DND-41 (cell line): ENCODE data around the gene MEGF8.

Experiments
- CTCF ChIP-seq: IDR thresholded peaks from 2 replicates; pipeline ENCODE4 v1.5.1; 2012; ENCODE audit warnings: borderline replicate concordance, low read length, moderate library complexity, mild to moderate bottlenecking; ENCODE audit not compliant: poor library complexity, severe bottlenecking; ENCODE audit errors: extremely low read depth
- EZH2 ChIP-seq: IDR thresholded peaks from 3 replicates; pipeline ENCODE4 v1.6.1; 2012; ENCODE audit warnings: borderline replicate concordance, low read depth, mild to moderate bottlenecking, moderate library complexity, low read length, inconsistent platforms; ENCODE audit not compliant: severe bottlenecking

DNA sequence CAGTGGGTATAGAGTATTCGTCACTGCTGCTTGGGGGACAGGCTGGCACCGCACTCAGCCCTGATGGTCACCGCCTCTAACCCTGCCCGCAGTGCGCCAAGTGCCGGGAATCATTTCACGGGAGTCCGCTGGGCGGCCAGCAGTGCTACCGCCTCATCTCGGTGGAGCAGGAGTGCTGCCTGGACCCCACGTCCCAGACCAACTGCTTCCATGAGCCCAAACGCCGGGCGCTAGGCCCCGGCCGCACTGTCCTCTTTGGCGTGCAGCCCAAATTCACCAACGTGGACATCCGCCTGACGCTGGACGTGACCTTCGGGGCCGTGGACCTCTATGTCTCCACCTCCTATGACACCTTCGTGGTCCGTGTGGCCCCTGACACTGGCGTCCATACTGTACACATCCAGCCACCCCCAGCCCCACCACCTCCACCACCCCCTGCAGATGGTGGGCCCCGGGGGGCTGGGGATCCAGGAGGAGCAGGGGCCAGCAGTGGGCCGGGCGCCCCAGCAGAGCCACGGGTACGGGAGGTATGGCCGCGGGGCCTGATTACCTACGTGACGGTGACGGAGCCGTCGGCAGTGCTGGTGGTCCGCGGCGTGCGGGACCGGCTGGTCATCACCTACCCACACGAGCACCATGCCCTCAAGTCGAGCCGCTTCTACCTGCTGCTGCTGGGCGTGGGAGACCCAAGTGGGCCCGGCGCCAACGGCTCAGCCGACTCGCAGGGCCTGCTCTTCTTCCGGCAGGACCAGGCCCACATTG, 50.2 kb downstream of the MEGF8 start:
- TF ChIP-seq CTCF (no peak), EZH2 (no peak)
